GM12891 (cell line): ENCODE results near the gene REC114.

Source experiments
- DNase-seq: peaks from one replicate; pipeline ENCODE4 v3.0.0; 2011; ENCODE audit warnings: low spot score; ENCODE audit not compliant: insufficient read length
- FAIRE-seq: peaks from 2 replicates; lab custom pipeline; 2011; peaks lifted over from hg19 to GRCh38; lab: Jason Lieb, UNC
- PAX5 ChIP-seq: IDR thresholded peaks from 2 replicates; pipeline ENCODE4 v1.6.1; 2011; ENCODE audit warnings: low read length, moderate library complexity, mild to moderate bottlenecking; ENCODE audit not compliant: insufficient read depth, severe bottlenecking
- POLR2A ChIP-seq: IDR thresholded peaks from 2 replicates; pipeline ENCODE4 v1.6.1; 2011; ENCODE audit warnings: low read depth, low read length, control low read depth
- POLR2AphosphoS5 ChIP-seq: IDR thresholded peaks from 2 replicates; pipeline ENCODE4 v1.6.1; 2011; ENCODE audit warnings: low read depth, low read length, control low read depth
- POU2F2 ChIP-seq: IDR thresholded peaks from 2 replicates; pipeline ENCODE4 v1.6.1; 2011; ENCODE audit warnings: low read depth, mild to moderate bottlenecking, control low read depth, low read length, moderate library complexity
- SPI1 ChIP-seq: IDR thresholded peaks from 2 replicates; pipeline ENCODE4 v1.6.1; 2011; ENCODE audit warnings: low read depth, low read length, control low read depth
- TAF1 ChIP-seq: IDR thresholded peaks from 2 replicates; pipeline ENCODE4 v1.6.1; 2011; ENCODE audit warnings: low read depth, low read length, control low read depth

The REC114 gene

DNA sequence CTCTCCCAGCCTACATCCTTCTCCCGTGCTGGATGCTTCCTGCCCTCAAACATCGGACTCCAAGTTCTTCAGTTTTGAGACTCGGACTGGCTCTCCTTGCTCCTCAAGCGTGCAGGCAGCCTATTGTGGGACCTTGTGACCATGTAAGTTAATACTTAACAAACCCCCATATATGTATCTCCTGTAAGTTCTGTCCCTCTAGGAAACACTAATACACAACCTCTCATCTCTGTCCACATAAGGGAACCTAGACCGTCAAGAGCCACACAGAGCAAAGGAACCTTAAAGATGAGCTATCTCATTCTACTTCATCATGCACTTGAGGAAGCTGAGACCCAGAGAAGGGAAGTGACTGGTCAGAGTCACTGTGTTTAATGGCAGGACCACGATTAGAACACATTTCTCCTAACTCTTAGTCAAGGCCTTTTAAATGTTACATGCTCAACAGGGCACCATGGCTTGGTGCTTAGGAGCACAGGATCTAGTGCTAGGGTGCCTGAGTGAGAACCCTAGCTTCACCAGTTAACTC, 140.0 kb downstream of the REC114 start:
- TF ChIP-seq TAF1 (no peak), POLR2A (no peak), PAX5 (no peak), POU2F2 (no peak), SPI1 (no peak), POLR2AphosphoS5 (no peak)
- FAIRE-seq, result no peak
- DNase-seq, result no peak

DNA sequence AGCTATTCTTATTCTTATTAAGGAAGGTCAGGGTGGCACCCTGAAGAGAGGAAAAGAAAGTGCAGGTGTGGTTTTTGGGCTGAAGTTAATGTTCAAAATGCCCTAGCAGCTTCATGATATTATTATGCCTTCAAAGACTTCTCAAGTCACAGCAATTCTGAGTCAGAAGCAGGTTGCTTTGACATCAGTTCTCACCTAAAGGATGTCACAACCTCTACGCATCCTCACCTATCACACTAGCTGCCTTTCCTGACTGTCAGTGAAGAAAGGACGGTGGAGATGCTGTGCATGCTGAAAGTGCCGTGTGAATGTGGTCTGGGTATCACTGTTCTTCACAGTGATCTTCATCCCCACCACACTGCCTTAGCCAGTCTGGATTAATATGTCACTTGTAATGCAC, 140.6 kb downstream of the REC114 start:
- no peak for FAIRE-seq
- no peak for DNase-seq
- no peak for TF ChIP-seq SPI1
- TF ChIP-seq POU2F2, result no peak
- TF ChIP-seq POLR2A, result no peak
- no peak for TF ChIP-seq TAF1
- no peak for TF ChIP-seq PAX5
- TF ChIP-seq POLR2AphosphoS5, result no peak

DNA sequence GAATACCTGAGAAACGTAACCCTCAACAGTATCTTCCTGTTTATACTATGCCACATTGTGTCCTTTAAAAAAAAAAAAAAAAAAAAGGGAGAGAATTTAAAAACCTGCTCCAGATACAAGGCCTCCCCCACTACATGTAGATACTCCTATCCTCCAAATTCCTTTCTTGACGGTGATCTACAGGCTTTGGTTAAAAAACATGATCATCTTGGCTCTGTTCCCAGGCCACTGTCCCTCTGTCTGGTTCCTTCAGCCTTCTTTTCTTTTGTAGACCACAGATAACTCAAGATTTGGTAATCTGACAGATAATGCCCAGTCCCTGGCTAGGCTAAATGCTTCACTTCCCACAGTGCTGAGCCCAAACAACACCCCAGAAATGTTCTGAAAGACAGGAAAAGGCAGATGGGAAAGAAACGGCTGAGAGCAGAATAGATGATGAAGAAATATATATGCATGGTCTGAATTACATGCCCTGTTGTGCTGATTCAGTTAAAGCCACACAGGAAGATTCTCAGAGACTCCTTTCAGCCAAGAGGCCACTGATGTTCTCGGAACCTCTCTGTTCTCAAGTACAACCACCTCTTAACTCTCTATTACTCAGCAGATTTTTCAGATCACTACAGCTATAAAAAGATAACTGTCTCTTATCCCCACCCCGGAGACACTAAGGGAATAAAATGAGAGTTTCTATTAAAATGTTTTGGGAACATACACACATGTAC, 141.9 kb downstream of the REC114 start:
- TF ChIP-seq TAF1 (no peak), POLR2A (no peak), POLR2AphosphoS5 (no peak), SPI1 (no peak), POU2F2 (no peak), PAX5 (no peak)
- DNase-seq (no peak), FAIRE-seq (no peak)

DNA sequence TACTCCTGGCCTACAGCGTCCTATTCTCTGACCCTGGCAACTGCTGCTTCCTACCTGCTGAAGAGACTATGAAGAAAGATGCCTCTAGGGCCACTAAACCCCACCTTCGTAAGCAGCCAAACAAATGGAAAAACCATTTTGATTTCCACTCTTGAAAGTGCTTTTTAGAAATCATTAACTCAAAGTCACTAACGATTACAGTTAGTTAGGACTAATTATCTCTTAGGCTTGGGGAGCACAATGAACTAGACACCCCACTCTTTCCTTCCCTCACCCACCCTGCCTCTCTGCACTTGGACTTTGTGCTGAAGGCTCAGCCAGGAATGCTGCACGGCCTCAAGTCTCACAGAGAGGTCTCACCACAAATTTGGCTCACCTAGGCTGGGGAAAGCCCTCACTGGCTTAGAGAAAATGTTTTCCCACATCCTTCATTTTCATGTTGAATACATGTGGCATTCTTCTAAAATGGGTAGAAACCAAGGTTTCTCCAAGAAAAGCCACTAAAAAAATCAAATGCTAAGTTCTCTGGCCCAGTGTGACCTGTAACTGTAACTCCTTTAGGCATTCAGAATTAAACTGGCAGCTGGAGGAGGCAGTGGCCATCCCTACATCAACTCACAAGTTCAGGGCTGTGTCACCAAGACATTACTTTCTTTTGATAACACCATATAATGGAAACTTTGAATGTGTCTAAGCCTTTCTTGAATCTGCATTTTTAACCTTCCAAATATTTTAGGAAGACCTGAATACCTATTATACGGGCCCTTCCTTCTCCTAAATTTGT, 143.1 kb downstream of the REC114 start:
- TF ChIP-seq POLR2AphosphoS5 (no peak), POLR2A (no peak), TAF1 (no peak), POU2F2 (no peak), SPI1 (no peak), PAX5 (no peak)
- no peak for DNase-seq
- FAIRE-seq, result peak; percentile 50

DNA sequence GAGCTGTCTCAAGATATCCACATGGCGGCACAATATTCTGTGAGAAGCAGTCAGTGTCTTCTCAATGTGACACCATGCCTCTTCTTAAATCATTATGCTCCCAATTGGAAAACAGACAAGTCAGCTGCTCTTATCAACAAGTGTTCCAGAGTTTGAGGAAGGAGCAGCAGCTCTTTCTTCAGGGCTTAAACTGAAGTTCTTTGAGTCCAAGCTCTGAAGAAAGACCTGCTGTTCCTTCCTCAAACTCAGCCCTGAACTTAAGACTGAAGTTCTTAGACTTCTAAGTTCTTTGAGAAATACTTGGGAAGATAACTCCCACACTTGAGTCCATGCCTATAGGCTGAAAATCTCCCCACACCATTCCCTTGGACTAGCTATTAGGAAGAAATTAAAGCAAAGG, 146.8 kb downstream of the REC114 start:
- DNase-seq, result no peak
- TF ChIP-seq POU2F2 (no peak), PAX5 (no peak), TAF1 (no peak), POLR2A (no peak)
- FAIRE-seq, result no peak

DNA sequence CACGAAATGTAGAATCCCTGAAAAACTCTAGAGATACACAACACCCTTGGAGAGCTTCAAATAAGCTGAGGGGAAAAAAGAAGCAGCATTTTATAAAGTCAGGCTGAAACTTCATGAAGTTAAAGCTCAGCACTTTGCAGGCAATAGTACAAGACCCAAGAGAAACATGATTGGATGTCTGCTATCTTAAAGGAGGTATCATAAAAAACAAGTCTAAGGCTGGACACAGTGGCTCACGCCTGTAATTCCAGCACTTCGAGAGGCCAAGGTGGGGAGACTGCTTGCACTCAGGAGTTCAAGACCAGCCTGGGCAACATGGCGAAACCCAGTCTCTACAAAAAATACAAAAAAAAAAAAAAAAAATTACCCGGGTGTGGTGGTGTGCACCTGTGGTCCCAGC, 147.3 kb downstream of the REC114 start:
- DNase-seq (no peak), FAIRE-seq (no peak)
- TF ChIP-seq TAF1 (no peak), POU2F2 (no peak), POLR2AphosphoS5 (no peak), PAX5 (no peak), SPI1 (no peak), POLR2A (no peak)

DNA sequence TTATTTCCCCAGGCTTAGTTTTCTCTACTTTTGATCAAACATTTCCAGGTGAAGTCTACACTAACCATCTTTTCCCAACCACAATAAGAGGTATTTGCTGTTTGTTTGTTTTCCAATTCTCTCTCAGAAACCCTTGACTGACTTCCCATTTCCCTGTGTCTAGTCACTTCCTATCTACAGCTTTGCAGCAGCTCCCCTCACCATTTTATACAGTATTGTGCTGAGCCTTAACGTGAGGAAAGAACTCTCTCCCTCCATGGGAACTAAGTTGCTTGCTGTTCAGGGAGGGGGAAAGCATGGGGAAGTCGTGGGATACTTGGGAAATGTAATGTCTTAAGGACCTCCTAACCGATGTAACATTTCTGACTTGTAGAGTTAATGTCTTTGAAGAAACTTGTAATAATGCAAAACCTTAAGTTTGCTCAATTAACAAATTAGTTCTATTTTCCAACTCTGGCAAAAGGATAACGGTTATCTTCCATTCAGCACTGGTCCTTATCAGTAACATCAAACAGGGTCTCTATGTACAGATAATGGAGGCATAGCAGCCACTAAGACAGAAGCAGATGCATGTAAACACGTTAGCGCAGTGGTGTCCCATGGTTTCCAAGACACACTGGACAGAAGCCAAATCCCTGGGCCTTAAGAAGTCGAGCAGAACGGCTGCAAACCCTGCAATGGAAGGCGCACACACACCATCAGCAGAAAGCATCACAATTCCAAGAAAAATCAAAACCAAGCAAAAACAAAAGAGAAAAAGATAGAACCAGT, 150.5 kb downstream of the REC114 start:
- TF ChIP-seq PAX5, result no peak
- TF ChIP-seq SPI1, result no peak
- no peak for TF ChIP-seq TAF1
- no peak for TF ChIP-seq POLR2A
- TF ChIP-seq POU2F2, result no peak
- no peak for TF ChIP-seq POLR2AphosphoS5
- FAIRE-seq (no peak), DNase-seq (no peak)

DNA sequence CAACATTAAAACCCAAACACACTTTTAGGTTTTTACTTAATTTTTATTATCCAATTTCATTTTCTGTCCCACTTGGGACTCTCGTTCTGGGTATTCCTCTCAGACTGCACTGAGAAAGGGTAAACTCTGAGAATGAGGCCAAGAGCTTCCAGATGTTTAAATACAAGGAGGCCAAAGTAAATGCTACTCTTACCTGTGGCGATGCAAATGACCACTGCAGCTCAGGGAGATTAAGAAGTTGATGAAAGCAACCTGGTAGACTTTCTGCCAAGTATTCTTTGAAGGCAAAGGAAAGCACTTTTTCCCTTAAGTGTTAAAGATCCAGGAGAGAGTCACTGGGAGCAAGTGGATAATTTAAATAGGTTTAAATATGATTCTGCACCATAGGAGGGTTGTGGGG, 151.1 kb downstream of the REC114 start:
- TF ChIP-seq POU2F2 (no peak), POLR2A (no peak), TAF1 (no peak), SPI1 (no peak), PAX5 (no peak)
- FAIRE-seq (no peak), DNase-seq (no peak)

DNA sequence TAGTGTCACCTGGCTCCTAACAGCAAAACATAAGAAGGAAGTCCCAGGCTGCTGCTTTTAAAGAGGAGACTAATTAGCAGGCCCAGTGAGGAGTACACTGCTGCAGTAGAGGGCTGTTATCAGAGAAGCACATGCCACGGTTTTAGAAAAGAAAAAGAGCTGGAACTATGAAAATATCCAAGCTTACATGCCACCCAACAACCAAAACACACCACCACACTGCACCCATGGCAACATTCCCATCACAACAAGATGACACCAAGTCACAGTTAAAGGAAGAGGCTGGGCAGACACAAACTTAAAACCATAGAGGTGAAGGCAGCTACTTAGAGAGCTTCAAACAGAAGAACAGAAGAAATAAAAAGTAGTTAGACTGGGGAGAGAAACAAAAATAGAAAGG, 153.2 kb downstream of the REC114 start:
- DNase-seq, result no peak
- no peak for FAIRE-seq
- TF ChIP-seq SPI1 (no peak), TAF1 (no peak), POU2F2 (no peak), PAX5 (no peak), POLR2A (no peak), POLR2AphosphoS5 (no peak)
